ENCODE results near the gene C11orf58. TPM values are rescaled to one million over a fixed set of nuclear protein-coding genes. Genes with fewer than 3 reads are reported as not detected.

C11orf58 gene
- 109 TPM for total RNA-seq

DNA sequence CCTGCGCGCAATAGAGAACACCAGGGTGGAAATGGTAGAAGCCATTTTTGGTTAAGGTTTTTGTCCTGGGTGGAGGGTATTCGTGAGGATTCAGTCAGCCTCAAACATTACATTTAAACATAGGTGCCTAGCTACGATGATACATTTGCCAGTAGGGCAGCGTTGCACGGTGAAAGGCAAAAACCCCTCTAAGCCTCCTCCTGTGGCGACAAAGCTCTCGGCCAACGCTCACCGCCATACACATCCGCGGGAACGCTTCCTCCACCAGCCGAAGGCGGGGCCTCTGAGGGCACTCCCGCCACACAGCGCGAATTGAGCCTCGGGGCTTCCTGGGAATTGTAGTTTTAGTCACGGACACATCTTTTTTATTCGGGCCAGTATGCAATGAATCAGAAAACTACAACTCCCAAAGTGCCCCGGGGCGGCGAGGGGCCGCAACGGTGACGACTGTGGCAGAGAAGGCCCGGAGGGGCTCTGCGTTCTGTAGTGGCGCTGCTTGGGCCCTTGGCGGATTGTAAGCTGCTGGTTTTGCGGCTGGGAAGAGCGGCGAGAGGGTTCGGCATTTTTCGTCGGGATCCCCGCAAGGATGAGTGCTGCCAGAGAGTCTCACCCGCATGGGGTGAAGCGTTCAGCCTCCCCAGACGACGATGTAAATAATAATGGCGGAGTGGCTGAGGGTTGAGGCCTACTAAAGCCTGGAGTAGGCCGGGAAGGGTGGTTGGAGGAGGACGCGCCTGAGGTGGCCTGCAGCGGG, at the start of gene C11orf58:
Gene C11orf58 (plus strand): TSS at position 455 of the 754 bp plus-strand sequence. CDS start 132 bp downstream, at position 587.
- peak; percentile 97 for DNase-seq (ENCODE audit: low spot score)

DNA sequence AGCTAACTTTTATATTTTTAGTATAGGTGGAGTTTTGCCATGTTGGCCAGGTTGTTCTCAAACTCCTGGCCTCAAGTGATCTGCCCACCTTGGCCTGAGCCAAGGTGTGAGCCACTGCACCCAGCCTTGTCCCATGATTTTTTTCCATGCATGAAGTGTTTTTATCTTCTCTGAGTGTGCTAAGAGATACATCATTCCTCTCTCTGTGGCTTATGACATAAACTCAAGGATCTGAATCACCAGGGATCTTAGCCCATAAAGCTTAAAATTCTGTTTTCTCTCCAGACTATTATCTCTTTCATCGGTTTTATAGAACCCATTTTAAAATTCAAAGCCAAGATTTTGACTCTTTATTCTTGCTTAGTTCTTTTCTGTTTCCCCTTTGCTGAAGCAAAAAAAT, 48.4 kb upstream of the C11orf58 start:
- no peak for DNase-seq (ENCODE audit: low spot score)

GRCh38 chr11:16703795-16704194, 34.7 kb upstream of the C11orf58 start:
- DNase-seq (ENCODE audit: low spot score): no peak

- no peak for DNase-seq (ENCODE audit: low spot score)
Measured at GRCh38 chr11:16713594-16713993, 24.9 kb upstream of the C11orf58 start.

DNA sequence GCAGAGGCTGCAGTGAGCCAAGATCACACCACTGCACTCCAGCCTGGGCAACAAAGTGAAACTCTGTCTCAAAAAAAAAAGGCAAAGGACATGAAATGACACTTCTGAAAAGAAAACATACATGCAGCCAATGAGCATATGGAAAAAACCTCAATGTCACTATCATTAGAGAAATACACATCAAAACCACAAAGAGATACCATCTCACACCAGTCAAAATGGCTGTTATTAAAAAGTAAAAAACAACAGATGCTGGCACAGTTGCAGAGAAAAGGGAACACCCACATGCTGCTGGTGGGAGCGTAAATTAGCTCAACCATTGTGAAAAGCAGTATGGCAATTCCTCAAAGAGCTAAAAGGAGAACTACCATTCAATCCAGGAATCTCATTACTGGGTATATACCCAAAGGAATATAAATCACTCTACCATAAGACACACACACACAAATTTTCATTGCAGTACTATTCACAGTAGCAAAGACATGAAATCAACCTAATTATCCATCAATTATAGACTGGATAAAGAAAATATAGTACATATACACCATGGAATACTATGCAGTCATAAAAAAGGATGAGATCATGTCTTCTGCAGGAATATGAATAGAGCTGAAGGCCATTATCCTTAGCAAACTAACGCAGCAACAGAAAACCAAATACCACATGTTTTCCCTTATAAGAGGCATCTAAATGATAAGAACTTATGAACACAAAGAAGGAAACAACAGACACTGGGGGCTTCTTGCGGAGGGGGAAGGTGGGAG, 15.7 kb upstream of the C11orf58 start:
- no peak for DNase-seq (ENCODE audit: low spot score)

GRCh38 chr11:16727806-16728205, 10.6 kb upstream of the C11orf58 start:
- no peak for DNase-seq (ENCODE audit: low spot score)

DNA sequence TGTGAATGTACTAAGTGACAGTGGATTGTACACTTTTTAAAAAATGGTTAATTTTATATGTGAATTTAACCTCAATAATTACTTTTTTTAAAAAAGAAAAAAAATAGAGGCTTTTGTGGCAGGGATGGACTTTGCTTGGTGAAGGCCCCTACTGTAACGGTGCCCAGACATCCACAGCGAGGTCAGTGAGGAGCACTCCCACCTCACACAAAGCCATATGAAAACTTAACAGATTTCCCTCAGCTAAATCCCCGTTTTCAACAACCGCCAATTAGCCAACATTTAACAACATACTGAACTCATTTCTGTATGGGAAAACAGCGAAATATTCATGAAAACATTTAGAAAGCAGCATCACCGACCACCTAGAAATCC, 642 bp upstream of the C11orf58 start:
- no peak for DNase-seq (ENCODE audit: low spot score)

DNA sequence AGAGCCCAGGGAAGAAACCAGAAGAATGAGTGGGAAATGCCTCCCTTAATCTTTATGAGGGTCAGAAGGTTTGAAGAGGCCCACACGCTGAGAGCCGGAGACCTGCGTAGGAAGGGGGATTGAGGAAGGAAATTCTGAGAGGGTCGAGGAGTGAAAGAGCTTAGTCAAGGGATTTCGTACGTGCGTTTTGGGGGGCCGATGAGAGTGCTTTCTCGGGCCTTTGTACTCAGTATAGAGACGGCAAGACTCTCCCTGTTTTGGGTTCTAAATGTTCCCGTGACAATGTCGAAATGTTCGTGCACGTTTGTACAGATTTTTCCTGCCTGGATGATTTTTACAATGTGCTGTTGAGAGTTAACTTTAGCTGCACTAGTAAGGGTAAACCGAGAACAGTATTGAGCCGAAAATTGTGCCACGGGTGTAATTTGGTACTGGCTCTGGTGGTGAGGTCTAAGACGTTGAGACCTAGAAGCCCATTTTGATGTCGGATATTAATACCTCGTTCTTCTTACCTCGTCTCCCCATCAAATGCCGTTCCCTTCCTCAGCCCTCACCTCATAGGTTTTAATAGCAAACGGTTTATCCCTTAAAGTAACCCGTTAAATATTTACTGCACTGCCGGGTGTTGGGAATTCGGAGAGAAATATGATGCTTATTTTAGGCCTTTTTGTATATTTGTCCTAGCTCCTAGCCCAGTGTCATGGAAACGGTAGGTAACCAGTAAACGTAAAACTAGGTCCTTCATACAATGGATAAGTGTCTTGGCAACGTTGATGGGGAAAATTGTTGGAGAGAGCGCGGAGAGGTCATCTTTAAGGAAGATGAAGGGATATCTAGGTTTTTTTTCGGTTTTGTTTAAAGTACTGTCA, 734 bp downstream of the C11orf58 start:
- DNase-seq (ENCODE audit: low spot score): no peak

DNA sequence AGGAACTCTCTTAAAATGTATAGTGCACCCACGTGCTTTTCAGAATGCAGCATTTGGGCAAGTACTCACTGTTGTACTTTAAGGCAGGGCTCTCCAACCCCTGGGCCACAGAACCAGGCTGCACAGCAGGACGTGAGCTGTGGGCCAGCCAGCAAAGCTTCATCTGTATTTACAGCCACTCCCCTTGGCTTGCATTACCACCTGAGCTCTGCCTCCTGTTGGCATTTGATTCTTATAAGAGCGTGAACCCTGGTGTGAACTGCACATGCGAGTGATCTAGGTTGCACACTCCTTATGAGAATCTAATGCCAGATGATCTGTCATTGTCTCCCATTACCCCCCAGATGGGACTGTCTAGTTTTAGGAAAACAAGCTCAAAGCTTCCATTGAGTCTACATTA, 3.0 kb downstream of the C11orf58 start:
- DNase-seq (ENCODE audit: low spot score): no peak

- no peak for DNase-seq (ENCODE audit: low spot score)
Measured at GRCh38 chr11:16743478-16743877, 5.0 kb downstream of the C11orf58 start.

GRCh38 chr11:16744128-16744725, 5.8 kb downstream of the C11orf58 start:
- no peak for DNase-seq (ENCODE audit: low spot score)

GRCh38 chr11:16745950-16746605, 7.6 kb downstream of the C11orf58 start:
- DNase-seq (ENCODE audit: low spot score): no peak

DNA sequence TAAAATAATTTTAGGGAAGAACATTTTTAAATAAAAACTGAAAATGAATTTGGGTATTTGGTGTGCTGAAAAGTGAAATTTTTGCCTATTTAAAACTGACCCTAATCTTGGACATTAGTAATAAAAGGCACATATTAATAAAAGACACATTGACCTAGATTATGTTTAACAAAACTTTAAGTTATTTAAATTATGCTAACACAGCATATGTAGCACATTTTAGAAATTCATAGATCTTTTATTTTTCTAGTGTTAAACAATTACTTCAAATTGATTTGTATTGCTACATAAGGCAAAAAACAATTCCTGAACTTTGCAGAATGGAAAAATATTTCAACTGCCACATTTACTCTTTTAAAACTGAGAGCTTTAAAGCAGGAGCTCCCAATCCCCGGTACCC, 10.6 kb downstream of the C11orf58 start:
- no peak for DNase-seq (ENCODE audit: low spot score)

DNA sequence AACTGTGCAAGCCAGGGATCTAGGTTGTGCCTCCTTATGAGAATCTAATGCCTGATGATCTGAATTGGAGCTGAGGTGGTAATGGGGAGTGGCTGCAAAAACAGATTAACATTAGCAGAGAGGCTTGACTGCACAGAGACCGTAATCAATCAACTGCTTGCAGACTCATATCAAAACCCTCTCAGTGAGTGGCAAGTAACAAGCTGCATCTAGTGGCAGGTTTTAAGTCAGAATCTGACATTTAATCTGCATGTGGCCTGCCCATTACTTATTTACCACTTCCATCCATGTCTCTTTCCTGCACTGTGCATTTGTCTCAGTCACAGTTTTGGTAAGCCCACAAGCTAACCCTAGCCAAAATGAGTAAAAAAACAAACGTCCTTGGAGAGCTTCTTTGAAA, 11.2 kb downstream of the C11orf58 start:
- no peak for DNase-seq (ENCODE audit: low spot score)

GRCh38 chr11:16750417-16750816, 12.0 kb downstream of the C11orf58 start:
- DNase-seq (ENCODE audit: low spot score): no peak

GRCh38 chr11:16758382-16759024, 20.1 kb downstream of the C11orf58 start:
- no peak for DNase-seq (ENCODE audit: low spot score)

GRCh38 chr11:16759857-16760508, 21.5 kb downstream of the C11orf58 start:
- no peak for DNase-seq (ENCODE audit: low spot score)

- no peak for DNase-seq (ENCODE audit: low spot score)
Measured at GRCh38 chr11:16763746-16764145, 25.3 kb downstream of the C11orf58 start.

GRCh38 chr11:16764888-16765287, 26.4 kb downstream of the C11orf58 start:
- DNase-seq (ENCODE audit: low spot score): no peak

GRCh38 chr11:16767137-16767536, 28.7 kb downstream of the C11orf58 start:
- DNase-seq (ENCODE audit: low spot score): no peak

Data from mucosa of gallbladder (tissue), 1 donor.